ENCODE data around the gene CTIF.
A peak's percentile ranks its signal among the peaks of the same experiment; 100 is the strongest.

Gene CTIF

GRCh38 chr18:48789259-48789812 lies 250.5 kb downstream of the CTIF start:
- no peak for DNase-seq (ENCODE audit: low read depth)

- no peak for DNase-seq (ENCODE audit: low read depth)
These were observed 251.5 kb downstream of the CTIF start for GRCh38 chr18:48790226-48790863.

- DNase-seq (ENCODE audit: low read depth): no peak
These were observed 252.2 kb downstream of the CTIF start for GRCh38 chr18:48790869-48791635.

DNA sequence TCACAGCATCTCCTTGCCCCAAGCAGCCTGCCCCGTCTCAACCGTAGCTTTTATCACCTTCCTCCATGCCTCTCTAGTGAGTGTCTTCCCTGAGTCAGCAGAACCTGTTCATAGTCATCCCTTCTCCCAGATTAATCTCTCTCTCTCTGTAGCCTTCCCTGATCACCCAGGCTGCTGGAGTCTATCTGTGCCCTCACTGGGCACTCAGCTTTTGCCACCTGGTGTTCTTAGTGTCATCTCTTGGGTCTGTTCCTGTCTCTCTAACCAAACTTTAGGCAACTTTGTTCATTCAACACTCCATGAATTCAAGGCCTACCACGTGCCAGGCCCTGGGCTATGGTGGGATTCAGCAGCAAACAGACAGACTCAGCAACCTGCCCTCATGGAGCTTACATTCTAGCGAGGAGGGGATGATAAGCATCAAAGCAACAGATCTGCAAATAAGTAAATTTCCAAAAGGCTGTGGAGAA lies 252.8 kb downstream of the CTIF start:
- no peak for DNase-seq (ENCODE audit: low read depth)

GRCh38 chr18:48792141-48792540 lies 253.3 kb downstream of the CTIF start:
- no peak for DNase-seq (ENCODE audit: low read depth)

GRCh38 chr18:48792611-48793380 lies 254.0 kb downstream of the CTIF start:
- no peak for DNase-seq (ENCODE audit: low read depth)

GRCh38 chr18:48794251-48794970 lies 255.6 kb downstream of the CTIF start:
- DNase-seq (ENCODE audit: low read depth): no peak

DNA sequence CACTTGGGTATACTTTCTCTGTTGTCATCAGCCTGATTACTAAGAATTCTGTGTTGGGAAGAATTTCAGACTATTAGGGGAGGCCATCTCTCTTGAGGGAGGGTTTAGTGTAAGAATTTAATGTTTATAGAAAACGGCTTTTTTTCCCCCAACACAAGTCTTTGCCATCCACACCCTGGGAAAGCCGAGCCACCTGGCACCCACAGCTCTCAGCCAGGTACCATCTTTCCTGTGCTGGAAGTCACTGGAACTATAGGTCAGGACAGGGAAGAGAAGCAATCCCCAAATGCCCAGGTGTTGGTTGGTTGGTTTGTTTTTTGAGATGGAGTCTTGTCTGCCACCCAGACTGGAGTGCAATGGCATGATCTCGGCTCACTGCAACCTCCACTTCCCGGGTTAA lies 256.9 kb downstream of the CTIF start:
- DNase-seq (ENCODE audit: low read depth): no peak

DNA sequence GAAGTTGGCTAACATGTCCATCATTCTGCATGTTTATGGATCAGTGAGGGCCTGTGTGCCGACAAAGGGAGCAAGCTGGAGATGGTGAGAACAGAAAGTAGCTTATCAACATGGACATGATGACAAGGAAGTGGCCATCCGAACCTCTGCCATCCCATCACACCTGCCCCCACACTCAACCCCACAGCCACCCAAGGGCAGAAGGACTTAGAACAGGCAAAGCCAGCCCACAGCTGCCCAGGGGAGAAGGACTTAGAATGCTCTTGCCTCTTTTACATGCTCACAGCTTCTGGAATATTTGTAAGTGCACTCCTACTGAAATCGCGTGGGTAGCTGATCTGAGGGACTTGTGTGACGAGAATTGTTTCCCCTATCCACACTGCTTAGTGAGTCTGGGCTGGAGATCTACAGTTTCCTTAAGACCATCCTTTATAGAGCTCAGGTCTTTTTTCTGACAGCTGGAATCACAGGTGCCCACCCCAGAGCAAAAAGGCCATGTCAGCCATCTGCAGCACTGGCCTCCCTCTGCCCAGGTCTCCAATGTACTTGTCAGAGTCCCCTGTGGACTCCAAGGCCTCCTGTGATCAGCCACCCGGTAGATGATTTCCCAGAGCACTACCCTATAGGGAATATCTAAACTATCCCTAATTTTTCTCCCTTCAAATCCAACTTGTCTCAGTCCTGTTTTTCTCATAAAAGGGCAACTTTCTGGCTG lies 257.8 kb downstream of the CTIF start:
- DNase-seq (ENCODE audit: low read depth): no peak

DNA sequence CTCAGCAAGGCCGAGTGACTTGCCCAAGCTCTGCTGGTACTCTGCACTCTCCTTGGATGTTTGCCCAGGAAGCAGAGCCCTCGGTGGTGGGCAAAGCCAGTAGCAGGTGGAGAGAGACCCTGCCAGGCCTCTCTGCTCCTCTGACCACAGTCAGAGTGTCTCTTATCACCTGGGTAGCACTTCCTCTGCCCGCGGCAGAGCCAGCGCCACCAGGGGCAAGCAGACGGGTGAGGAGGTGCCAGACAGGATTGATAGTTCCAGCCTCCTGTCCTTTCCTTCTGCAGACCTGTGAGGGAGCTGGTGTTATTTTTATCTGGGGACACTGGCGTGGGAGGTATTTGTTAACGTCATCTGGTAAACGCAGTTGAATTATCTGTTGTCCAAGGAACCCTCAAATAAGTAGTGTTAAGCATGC lies 259.0 kb downstream of the CTIF start:
- no peak for DNase-seq (ENCODE audit: low read depth)

DNA sequence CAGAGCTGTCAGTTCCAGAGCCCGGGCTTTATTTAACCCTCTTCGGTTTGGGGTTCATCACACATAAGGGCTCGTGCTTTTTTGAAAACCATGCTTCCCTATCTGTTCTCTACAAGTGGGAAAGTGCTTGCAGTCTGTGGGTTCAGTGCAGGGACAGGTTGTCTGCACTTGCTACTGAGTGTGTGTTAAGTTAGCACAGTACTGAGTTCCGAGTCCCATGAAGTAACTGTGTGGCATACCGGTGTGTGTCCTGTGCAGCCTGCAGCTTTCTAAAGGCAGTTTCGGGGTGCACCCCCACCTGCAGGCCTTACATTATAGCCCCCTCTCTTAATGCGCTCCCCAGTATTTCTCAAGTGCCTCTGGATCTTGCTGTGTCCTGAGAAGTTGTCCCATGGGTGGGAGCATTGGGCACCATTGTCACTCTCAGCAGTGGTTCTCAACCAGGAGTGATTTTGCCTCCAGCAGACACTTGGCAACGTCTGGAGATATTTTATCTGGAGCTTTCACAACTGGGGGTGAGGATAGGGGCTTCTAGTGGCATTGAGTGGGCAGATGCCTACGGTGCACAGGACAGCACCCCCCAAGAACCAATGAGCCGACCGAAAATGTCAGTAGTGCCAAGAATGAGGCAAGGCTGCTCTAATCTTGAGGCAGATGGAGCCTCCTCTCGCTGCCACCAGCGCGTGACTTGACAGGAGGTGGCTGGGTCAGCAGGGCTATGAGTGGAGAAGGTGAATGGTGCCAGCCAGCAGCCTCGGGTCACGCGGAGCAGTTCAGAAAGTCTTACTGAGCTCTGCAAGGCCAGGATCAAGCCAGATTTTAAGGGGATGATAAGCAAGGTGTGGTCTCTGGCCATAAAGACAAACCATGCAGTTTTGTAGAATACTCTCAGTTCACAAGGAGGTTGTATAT lies 259.8 kb downstream of the CTIF start:
- DNase-seq (ENCODE audit: low read depth): no peak

GRCh38 chr18:48799724-48800315 lies 261.0 kb downstream of the CTIF start:
- DNase-seq (ENCODE audit: low read depth): no peak

GRCh38 chr18:48800466-48800865 lies 261.6 kb downstream of the CTIF start:
- DNase-seq (ENCODE audit: low read depth): no peak

DNA sequence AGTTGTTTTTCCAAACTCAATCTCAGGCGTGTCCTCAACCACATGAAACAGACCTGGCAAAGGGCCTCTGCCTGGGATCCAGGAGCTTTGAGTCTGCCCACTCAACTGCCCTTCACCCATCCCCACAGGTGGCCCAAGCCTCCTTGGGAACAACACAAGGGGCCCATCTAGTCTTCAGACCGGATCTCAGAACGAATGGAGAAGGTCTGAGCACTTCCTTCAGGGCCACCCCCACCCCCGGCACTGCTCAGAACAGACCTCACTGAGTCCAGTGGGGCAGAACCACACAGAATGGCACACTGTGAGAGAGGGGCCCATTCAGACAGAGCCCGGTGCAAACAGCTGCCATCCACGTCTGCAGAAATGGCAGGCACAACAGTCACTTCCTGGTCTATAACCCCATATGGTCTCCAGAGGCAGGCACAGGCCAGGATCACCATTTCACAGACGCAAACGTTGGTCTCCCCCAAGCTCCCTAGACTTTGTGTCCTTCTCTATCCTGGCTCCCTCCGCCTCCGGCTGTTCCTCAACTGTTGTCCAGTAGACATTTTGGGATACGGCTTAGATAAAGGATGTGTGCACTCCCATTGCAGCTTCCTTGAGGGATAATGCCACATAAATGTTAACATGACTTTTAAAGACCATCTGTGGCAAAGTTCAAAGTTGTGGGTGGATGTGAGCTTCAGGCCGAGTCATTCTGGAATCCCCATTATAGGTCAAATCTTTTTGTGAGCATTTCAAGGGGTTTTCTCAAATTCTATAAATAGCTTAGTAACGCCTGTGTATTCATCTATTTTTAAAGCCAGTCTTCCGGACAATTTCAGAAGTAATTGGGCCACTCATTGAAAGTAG lies 262.3 kb downstream of the CTIF start:
- peak; percentile 84 for DNase-seq (ENCODE audit: low read depth)

GRCh38 chr18:48801728-48802542 lies 263.1 kb downstream of the CTIF start:
- no peak for DNase-seq (ENCODE audit: low read depth)

DNA sequence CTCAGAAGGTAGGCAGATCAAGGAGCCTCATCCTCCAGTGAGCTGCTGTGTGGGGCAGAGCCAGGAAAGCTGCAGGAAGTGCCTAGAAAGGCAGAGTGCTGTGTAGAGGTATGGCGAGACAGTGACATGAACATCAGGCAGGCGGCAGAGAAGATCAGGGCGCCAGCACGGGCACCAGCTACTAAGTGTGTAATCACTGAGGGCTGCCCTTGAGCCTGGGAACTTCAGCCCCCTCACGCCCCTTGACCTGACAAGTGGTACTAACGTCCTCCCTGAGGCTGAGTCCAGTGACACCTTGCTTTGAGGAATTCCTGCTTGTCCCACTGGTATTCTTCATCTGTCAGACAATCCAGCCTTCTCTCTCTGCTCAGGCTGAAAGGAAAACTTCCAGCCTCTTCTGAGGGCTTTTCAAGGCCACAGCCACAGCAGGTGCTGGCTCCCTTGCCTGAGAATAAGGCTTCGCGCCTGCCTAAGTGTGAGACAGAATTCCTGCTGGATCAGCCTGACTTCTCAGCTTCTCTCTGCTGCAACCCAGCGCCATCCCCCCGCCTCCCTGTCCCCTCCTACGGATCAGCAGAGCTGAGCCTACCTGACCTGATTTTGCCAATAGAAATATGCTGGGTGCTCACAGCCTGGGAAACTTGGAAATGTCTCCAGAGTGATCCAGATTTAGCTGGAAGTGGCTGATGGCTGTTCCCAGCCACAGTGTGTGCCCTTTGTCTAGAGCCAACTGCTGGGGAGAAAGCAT lies 263.9 kb downstream of the CTIF start:
- no peak for DNase-seq (ENCODE audit: low read depth)

- no peak for DNase-seq (ENCODE audit: low read depth)
These were observed 264.7 kb downstream of the CTIF start for GRCh38 chr18:48803518-48803917.

All from EH (cell line).